Loucy (cell line): Measurements from ENCODE around the gene TMEM132E.

Source experiments
- H2AFZ ChIP-seq: fragments of 200-600 bp; sonication (generic); 2 replicates; pipeline ENCODE4 v1.6.0; 2016; ENCODE audit warnings: antibody characterized with exemption, mild to moderate bottlenecking, low read length, moderate library complexity
- H3F3A ChIP-seq: fragments of 200-600 bp; 2 replicates; pipeline ENCODE4 v1.6.0; 2016; ENCODE audit warnings: antibody characterized with exemption, low read depth, mild to moderate bottlenecking
- H3K27me3 ChIP-seq: fragments of 200-600 bp; sonication (generic); 2 replicates; pipeline ENCODE4 v1.6.1; 2014; ENCODE audit warnings: low read length, mild to moderate bottlenecking; ENCODE audit not compliant: insufficient read depth, poor library complexity, severe bottlenecking
- H3K36me3 ChIP-seq: fragments of 200-600 bp; sonication (generic); 2 replicates; pipeline ENCODE4 v1.6.1; 2016; ENCODE audit warnings: low read length; ENCODE audit not compliant: insufficient read depth
- H3K4me1 ChIP-seq: fragments of 200-600 bp; sonication (generic); 2 replicates; pipeline ENCODE4 v1.5.1; 2014; ENCODE audit warnings: low read length, mild to moderate bottlenecking; ENCODE audit not compliant: insufficient read depth, poor library complexity, severe bottlenecking
- H3K4me2 ChIP-seq: fragments of 200-600 bp; sonication (generic); 2 replicates; pipeline ENCODE4 v1.6.0; 2014; ENCODE audit warnings: antibody characterized with exemption, low read length, low read depth, mild to moderate bottlenecking; ENCODE audit not compliant: poor library complexity, severe bottlenecking
- H3K4me3 ChIP-seq: fragments of 200-600 bp; sonication (generic); 2 replicates; pipeline ENCODE4 v1.5.1; 2014; ENCODE audit warnings: low read length, mild to moderate bottlenecking, mixed read lengths; ENCODE audit not compliant: poor library complexity, severe bottlenecking
- H3K79me2 ChIP-seq: fragments of 200-600 bp; sonication (generic); 2 replicates; pipeline ENCODE4 v1.6.1; 2014; ENCODE audit warnings: low read length; ENCODE audit not compliant: insufficient read depth
- H3K9ac ChIP-seq: fragments of 200-600 bp; sonication (generic); 2 replicates; pipeline ENCODE4 v1.6.0; 2014; ENCODE audit warnings: mild to moderate bottlenecking, low read depth, low read length, moderate library complexity; ENCODE audit not compliant: poor library complexity, severe bottlenecking
- H3K9me2 ChIP-seq: fragments of 200-600 bp; sonication (generic); replicated peaks from 2 replicates; pipeline ENCODE4 v1.6.1; 2016; ENCODE audit warnings: low read depth, low read length, mixed read lengths
- H3K9me3 ChIP-seq: fragments of 200-600 bp; sonication (generic); 2 replicates; pipeline ENCODE4 v1.6.1; 2014; ENCODE audit warnings: mild to moderate bottlenecking, antibody characterized with exemption, low read length, low read depth; ENCODE audit not compliant: insufficient read depth
- H4K20me1 ChIP-seq: fragments of 200-600 bp; sonication (generic); 2 replicates; pipeline ENCODE4 v1.6.0; 2014; ENCODE audit warnings: antibody characterized with exemption, low read length, mild to moderate bottlenecking; ENCODE audit not compliant: insufficient read depth, poor library complexity, severe bottlenecking
- CTCF ChIP-seq: fragments of 200-600 bp; sonication (generic); conservative IDR thresholded peaks from 2 replicates; pipeline ENCODE4 v1.5.1; 2014; ENCODE audit warnings: mild to moderate bottlenecking, antibody characterized with exemption, low read length
- EZH2phosphoT487 ChIP-seq: fragments of 200-600 bp; IDR thresholded peaks from 2 replicates; pipeline ENCODE4 v1.6.1; 2018; ENCODE audit warnings: antibody characterized with exemption, mild to moderate bottlenecking, moderate library complexity, borderline replicate concordance

Gene TMEM132E

DNA sequence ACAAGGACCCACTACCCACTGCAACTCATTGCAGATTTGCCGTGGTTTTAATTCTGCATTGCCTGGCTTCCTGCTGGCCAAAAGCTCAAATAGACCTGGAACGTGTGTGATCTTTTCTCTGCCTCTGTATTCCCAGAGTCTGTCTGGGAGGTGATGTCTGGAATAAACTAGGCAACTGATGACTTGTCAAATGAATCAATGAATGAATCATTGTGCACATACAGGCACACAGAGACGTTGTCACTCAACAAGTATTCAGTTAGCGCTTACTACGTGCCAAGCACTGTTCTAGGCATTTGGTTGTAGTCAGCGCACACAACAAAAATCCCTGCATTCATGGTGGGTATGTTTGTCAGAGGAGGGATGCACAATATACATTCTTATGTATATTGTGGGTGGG lies 8.9 kb downstream of the TMEM132E start:
- H3K9me3 ChIP-seq: no peaks in the 10 kb centered on the region
- H2AFZ ChIP-seq: no peak overlapping the region

DNA sequence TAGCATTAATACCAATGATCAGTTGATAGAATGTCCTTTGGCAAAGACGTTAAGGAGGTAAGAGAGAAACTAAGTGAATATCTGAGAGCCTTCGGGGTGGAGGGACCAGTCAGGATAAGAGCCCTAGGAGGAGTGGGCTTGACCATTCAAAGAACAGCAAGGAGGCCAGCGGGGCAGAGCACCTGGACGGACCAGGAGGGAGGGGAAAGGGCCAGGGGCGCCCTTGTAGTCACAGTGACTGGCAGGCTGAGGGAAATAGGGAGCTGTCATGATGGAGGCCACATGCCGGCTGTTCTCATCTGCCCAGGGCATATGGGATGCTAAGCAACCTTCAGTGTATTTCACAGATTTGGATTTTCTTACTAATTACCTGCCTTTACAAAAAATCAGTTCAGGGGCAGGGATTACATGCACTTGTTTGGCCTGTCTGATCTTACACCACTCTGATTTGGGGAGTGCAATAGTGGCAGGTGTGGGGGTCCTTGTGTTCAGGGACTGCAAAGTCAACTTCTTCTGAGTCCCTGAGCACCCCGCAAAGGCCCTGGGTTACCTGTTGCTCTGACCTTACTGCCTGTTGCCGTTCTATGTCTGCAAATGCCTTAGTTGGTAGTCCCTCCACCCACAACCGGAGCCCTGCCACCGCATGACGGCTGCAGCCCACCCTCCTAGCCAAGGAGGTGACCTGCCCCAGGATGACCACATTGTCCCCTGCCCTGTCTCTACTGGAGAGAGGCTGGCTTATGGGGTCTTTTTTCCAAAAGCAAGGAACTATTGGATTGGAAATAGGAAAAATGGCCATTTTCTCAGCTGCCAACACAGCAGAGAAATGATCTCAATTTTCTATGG lies 10.0 kb downstream of the TMEM132E start:
- peaks cover 3% of the 10 kb centered on the region for H3K4me1 ChIP-seq
- H3K9me3 ChIP-seq: no peaks in the 10 kb centered on the region
- H3K79me2 ChIP-seq: no peaks in the 10 kb centered on the region
- no peaks in the 10 kb centered on the region for H3K27me3 ChIP-seq
- H2AFZ ChIP-seq: no peak overlapping the region
- H3F3A ChIP-seq: no peaks in the 10 kb centered on the region
- H3K36me3 ChIP-seq: no peaks in the 10 kb centered on the region
- H3K4me3 ChIP-seq: no peak overlapping the region
- H4K20me1 ChIP-seq: no peaks in the 10 kb centered on the region
- no peak overlapping the region for H3K9ac ChIP-seq
- H3K9me2 ChIP-seq: no peaks in the 10 kb centered on the region
- no peak overlapping the region for H3K4me2 ChIP-seq
- TF ChIP-seq EZH2phosphoT487: no peak
- TF ChIP-seq CTCF: no peak

More for the DNA sequence above, 8.9 kb downstream of the TMEM132E start:
- H4K20me1 ChIP-seq: no peaks in the 10 kb centered on the region
- no peaks in the 10 kb centered on the region for H3F3A ChIP-seq
- no peak overlapping the region for H3K9ac ChIP-seq
- H3K36me3 ChIP-seq: no peaks in the 10 kb centered on the region
- peaks cover 3% of the 10 kb centered on the region for H3K4me1 ChIP-seq
- TF ChIP-seq CTCF (no peak), EZH2phosphoT487 (no peak)
- no peak overlapping the region for H3K4me3 ChIP-seq
- H3K79me2 ChIP-seq: no peaks in the 10 kb centered on the region
- H3K9me2 ChIP-seq: no peaks in the 10 kb centered on the region
- H3K4me2 ChIP-seq: no peak overlapping the region
- no peaks in the 10 kb centered on the region for H3K27me3 ChIP-seq

GRCh38 chr17:34592002-34592401 lies 12.6 kb downstream of the TMEM132E start:
- TF ChIP-seq CTCF (no peak), EZH2phosphoT487 (no peak)

More at GRCh38 chr17:34592002-34592401, 12.6 kb downstream of the TMEM132E start:
- H3F3A ChIP-seq: no peaks in the 10 kb centered on the region
- no peak overlapping the region for H2AFZ ChIP-seq
- no peaks in the 10 kb centered on the region for H3K79me2 ChIP-seq
- H3K4me2 ChIP-seq: no peak overlapping the region
- no peaks in the 10 kb centered on the region for H3K36me3 ChIP-seq
- H3K9me2 ChIP-seq: no peaks in the 10 kb centered on the region
- no peaks in the 10 kb centered on the region for H4K20me1 ChIP-seq
- H3K9me3 ChIP-seq: no peaks in the 10 kb centered on the region
- no peak overlapping the region for H3K4me3 ChIP-seq
- no peaks in the 10 kb centered on the region for H3K4me1 ChIP-seq
- no peak overlapping the region for H3K9ac ChIP-seq
- no peaks in the 10 kb centered on the region for H3K27me3 ChIP-seq
